Posterior vena cava (tissue), 2 donors: ENCODE measurements around the gene MAPK8IP3. TPM values are rescaled to one million over a fixed set of nuclear protein-coding genes. Genes with fewer than 3 reads are reported as not detected.

Experiments
- DNase-seq: peaks from one replicate; pipeline ENCODE4 v3.0.0-alpha.2; 2020; ENCODE audit warnings: low spot score
- intact Hi-C, 2 donors: fragments of 100-400 bp; cut with DNase I; formaldehyde crosslinking; loops; one replicate each; pipeline versions ENCODE4 v1.14.1 to v1.14.2; 2022 to 2023
- long read RNA-seq, 2 donors: library from polyadenylated mRNA; unstranded; transcript quantifications; one replicate each; pipeline ENCODE4 v2.0.0, GENCODE V29; 2020 to 2021
- total RNA-seq, 2 donors: library from RNA; stranded (reverse); fragmentation: NEBNext Ultra II Directional; extraction: Animal tissue kit (Norgen Biotek cat#: 25700); gene quantifications; one replicate each; pipeline ENCODE4 v1.2.1, GENCODE V29; 2021
- donor health status: DM: yes; HTN: yes; CAD: no.
- donor health status: DM: yes; HTN: yes; CAD: no.

Gene MAPK8IP3, protein sequence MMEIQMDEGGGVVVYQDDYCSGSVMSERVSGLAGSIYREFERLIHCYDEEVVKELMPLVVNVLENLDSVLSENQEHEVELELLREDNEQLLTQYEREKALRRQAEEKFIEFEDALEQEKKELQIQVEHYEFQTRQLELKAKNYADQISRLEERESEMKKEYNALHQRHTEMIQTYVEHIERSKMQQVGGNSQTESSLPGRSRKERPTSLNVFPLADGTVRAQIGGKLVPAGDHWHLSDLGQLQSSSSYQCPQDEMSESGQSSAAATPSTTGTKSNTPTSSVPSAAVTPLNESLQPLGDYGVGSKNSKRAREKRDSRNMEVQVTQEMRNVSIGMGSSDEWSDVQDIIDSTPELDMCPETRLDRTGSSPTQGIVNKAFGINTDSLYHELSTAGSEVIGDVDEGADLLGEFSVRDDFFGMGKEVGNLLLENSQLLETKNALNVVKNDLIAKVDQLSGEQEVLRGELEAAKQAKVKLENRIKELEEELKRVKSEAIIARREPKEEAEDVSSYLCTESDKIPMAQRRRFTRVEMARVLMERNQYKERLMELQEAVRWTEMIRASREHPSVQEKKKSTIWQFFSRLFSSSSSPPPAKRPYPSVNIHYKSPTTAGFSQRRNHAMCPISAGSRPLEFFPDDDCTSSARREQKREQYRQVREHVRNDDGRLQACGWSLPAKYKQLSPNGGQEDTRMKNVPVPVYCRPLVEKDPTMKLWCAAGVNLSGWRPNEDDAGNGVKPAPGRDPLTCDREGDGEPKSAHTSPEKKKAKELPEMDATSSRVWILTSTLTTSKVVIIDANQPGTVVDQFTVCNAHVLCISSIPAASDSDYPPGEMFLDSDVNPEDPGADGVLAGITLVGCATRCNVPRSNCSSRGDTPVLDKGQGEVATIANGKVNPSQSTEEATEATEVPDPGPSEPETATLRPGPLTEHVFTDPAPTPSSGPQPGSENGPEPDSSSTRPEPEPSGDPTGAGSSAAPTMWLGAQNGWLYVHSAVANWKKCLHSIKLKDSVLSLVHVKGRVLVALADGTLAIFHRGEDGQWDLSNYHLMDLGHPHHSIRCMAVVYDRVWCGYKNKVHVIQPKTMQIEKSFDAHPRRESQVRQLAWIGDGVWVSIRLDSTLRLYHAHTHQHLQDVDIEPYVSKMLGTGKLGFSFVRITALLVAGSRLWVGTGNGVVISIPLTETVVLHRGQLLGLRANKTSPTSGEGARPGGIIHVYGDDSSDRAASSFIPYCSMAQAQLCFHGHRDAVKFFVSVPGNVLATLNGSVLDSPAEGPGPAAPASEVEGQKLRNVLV (N-terminal part only)
- 10 to 100 TPM; 37.1 to 42.3 TPM for total RNA-seq
- long read RNA-seq, donor 1, partial matches to known transcripts = 10 of 12 reads
- long read RNA-seq, donor 1, other reads (novel, unspliced or antisense) = 0 of 12 reads
- long read RNA-seq, donor 2, partial matches to known transcripts = 10 of 18 reads
- long read RNA-seq, donor 2, other reads (novel, unspliced or antisense) = 7 of 18 reads

DNA sequence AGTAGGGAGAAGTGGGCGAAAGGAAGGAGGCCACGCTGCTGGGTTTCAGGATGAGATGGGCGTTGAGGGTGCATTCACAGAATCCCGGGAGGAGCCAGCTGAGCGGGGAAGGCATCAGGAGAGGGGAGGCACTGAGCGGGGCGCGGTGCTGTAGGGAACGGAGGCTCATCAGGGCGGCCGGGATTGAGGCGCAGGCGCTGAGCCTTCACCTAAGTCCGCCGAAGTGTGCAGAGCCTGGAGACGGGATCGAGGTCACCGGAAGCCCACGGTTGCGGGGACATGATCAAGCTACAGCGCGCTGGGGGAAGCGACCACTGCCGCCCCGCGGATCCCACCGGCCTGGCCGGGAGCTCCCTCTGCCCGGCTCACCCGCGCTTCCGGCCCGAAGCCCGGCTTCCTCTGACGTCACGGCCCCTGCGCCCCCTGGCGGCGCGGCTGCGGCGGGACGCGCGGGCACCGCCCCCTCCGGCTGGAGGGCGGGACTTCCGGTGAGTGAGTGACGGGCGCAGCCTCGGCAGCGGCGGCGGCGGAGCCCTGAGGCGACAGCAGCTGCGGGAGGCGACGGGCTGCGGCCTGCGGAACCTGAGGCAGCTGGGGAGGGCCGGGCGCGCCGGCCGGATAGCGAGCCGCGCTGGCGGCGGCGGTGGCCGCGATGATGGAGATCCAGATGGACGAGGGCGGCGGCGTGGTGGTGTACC is at the start of gene MAPK8IP3:
Gene MAPK8IP3 (plus strand): TSS at position 508 of the 698 bp plus-strand sequence. CDS start 145 bp downstream, at position 653.
- DNase-seq = peak; percentile 97
- intact Hi-C loops = no loop called here

DNA sequence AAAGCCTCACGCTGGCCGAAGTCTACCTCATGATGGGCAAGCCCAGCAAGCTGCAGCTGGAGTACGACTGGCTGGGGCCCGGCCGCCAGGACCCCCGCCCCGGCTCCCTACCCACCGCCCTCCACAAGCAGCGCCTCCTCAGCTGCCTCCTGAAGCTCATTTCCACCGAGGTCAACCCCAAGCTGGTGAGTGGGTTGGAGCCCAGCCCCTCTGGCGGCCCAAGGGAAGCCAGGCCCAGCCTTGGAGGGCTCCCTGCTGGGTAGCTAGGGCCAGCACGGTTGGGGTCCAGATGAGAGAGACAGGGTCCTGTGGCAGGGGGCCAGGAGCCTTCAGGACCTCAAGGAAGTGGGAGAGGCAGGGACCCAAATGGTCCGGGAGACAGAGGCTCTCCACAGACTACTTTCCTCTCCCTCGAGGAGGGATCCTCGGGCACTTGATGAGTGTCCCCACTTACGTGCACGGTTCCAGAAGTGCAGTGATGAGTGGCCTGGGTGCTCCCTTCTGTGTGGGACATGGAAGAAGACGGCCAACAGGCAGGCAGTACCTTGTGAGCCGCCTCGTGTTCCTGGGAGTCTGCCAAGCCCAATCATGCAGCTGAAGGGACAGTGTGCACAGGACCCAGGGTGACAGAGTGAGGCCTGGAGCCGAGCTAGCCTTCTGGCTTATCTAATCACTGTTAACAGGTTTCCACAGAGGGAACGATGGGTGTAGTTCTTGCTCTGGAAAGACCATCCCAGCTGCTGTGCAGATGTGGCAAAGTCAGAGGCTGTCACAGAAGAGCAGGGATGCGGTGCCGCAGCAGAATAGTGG is 49.0 kb upstream of the MAPK8IP3 start:
- intact Hi-C loops = no loop called here
- DNase-seq = no peak

DNA sequence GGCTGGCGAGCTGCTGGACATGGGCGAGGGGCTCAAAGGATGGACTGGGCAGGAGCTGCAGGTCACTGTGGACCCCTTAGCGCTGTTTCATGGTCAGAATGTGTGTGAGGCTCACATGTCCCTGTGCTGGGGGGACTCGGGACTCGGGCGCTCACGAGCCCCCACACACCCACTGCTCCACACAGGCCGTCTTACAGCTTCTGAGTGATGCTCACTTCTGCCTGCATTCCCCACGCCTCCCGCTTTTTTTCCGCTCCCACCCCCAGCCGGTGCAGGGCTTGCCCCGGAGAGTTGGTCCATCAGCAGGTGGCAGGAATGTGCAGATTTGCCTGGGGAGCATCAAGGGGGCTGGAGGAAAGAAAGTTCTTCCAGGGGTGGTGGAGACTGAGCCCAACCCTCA is 48.2 kb upstream of the MAPK8IP3 start:
- intact Hi-C loops = no loop called here
- DNase-seq = no peak

DNA sequence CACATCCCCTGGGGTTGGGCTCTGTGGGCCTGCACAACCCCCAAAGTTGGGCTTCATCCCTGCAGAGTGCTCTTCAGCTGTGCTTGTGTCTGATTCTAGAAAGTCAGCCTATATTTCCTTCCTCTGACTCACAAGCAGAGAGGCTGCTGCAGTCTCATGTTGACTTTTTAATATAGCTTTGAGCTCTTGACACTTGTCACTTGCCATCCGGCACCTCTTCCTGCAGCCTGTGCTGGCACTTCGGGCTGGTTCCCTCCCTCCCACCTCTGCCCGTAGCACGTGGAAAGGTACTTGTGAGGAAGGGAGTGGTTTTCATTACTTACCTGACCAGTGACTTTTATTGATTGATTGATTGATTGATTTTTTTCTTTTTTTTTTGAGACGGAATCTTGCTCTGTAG is 47.0 kb upstream of the MAPK8IP3 start:
- intact Hi-C loops = no loop called here
- DNase-seq = no peak

DNA sequence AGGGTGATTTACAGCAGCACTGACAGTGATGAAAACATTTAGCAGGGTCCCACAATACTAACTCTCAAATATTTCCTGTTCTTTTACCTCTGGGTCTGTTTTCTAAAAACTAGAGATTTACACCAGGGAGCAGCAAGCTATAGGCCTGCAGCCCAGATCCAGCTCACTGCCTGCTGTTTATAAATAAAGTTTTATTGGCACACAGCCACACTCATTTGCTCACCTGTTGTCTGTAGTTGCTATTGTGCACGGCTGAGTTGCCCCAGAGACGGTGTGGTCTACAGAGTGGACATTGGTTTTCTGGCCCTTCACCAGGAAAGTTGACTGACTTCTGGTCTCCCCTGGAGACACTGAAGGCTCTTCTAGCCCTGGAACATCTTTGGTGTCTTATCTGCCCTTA is 44.2 kb upstream of the MAPK8IP3 start:
- intact Hi-C loops = no loop called here
- no peak for DNase-seq

DNA sequence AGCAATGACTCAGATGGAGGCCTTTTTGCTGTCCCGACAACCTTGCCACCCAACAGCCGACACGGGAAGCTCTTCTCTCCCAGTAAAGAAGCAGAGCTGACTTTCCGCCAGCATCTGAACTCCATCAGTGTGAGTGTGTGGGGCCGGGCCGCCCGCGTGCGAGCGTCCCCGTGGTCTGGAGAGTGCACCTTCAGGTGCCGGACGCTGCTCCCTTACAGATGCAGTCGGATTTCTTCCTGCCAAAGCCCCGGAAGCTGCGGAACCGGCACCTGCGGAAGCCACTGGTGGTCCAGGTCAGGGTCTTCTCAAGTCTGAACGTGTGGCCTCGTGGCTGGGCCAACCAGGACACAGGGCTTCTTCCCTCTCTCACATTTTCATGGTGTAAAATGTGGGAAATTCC is 43.5 kb upstream of the MAPK8IP3 start:
- intact Hi-C loops = no loop called here
- DNase-seq = no peak

DNA sequence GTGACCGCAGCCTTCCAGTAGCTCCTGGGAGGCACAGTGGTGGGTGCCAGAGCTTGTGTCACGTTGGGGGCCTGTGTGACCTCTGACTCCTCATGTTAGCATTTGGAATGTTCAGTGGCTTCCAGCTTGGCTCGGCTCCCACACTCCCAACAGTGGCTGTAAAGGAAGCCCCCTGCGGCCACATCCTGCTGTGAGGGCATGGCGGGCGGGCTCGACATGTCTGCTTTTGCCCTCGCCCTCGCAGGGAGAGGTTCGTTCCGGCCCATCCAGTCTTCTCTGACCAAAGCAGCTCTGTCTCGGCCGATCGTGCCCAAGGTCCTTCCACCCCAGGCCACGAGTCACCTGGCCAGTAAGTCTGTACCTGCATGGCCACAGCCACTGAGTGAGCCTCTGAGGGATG is 40.2 kb upstream of the MAPK8IP3 start:
- no peak for DNase-seq
- intact Hi-C loops = no loop called here

DNA sequence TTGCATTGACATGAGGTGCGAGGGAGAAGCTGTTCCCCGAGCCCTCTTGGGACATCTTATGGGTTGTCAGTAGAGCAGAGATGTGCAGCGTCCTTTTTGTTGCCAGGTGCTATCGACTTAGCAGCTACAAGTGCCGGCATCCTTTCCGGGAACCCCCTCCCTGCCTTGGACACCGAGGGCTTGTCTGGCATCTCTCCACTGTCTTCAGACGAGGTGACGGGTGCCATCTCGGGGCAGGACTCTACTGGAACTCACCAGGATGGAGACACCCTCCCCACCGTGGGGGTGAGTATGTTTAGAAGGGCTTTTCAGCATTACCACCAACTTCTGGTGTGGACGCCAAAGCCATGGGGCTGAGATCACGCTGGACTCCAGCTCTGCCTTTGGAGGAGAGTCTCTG is 39.7 kb upstream of the MAPK8IP3 start:
- intact Hi-C loops = no loop called here
- DNase-seq = no peak

DNA sequence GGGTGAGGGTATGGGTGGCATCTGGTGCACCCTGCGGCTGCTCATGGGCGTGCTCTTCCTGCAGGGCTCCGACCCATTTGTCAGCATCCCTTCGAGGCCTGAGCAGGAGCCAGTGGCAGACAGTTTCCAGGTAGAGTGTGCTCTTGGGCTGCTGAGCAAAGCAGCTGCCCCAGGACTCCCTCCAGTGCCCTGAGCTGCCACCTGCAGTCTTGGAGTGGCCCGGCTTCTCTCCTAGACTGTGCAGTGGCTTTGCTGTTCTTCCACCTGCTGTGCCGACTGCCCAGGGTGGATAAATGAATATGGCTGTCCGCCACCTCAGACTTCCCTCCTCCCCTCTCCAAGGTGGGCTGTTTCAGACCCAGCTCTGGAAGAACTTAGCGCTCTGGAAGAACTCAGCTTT is 38.7 kb upstream of the MAPK8IP3 start:
- intact Hi-C loops = no loop called here
- DNase-seq = no peak

DNA sequence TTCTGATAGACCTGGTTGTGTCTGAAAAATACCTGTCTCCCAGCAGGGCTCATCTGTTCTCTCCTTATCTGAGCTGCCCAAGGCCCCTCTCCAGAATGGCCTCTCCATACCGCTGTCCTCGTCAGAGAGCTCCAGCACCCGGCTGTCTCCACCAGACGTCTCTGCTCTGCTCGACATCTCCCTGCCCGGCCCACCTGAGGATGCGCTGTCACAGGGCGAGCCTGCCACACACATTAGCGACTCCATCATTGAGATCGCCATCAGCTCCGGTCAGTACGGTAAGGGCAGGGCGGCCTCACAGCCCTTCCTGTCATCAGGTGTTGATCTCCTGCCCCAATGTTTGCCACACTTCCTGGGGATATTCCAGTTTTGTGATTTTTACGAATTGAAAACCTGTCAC is 38.1 kb upstream of the MAPK8IP3 start:
- intact Hi-C loops = no loop called here
- no peak for DNase-seq

DNA sequence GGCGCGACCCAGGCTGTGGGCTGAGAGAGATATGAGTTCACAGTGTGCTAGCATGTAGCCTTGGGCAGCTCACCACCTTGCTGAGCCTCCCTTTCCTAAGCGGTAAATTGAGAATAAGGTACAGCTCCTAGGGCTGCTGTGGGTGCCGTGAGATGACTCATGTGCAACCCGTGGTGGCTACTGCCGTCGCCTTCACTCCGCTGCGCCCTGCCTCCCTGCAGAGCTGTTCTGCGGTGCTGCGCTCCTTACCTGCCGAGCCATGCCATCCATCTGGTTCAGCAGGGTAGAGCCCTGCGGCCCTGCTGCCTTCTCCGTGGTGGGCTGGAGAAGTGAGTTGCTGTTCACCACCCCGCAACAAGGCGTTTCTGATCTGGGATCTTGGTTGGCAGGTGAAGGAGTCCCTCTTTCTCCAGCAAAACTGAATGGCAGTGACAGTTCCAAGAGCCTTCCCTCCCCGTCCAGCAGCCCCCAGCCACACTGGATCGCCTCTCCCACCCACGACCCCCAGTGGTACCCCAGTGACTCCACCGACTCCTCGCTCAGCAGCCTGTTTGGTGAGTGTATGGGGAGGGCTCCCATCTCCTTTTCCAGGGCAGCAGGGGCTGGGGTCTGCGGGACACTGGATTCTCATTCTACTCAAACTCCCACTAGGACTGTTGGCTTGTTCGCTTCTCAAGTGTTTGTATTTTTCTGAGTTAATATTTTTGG is 37.2 kb upstream of the MAPK8IP3 start:
- DNase-seq = no peak
- intact Hi-C loops = no loop called here

DNA sequence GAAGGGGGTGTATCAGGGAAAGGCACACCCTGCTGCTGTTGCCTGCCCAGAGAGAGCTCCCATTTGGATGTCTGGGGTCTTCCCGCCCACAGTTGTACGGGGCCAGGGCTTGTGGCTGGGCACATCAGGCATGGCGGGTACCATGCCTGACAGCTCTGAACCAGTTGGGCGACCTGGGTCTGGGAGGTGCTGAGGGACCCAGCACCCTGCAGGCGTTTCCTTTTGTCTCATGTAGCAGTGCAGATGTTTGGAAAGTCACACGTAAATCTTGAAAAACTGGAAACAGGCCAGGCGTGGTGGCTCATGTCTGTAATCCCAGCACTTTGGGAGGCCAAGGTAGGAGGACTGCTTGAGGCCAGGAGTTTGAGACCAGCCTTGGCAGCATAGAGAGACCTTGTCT is 36.3 kb upstream of the MAPK8IP3 start:
- no peak for DNase-seq
- intact Hi-C loops = no loop called here

DNA sequence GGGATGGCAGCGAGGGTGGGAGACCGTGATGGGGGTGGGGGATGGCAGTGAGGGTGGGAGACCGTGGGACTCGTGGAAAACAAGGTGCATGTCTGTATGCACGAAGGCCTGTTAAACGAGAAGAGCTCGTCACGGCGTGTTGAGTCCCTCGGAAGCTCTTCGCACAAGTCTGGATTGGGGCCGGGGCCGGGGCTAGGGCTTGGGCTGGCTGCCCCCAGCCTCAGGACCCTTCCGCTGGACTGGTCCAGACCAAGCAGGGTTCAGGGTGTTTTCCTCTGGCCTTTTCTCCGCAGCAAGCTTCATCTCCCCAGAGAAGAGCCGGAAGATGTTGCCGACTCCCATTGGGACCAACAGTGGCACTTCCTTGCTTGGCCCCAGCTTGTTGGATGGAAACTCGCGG is 35.6 kb upstream of the MAPK8IP3 start:
- intact Hi-C loops = no loop called here
- no peak for DNase-seq

DNA sequence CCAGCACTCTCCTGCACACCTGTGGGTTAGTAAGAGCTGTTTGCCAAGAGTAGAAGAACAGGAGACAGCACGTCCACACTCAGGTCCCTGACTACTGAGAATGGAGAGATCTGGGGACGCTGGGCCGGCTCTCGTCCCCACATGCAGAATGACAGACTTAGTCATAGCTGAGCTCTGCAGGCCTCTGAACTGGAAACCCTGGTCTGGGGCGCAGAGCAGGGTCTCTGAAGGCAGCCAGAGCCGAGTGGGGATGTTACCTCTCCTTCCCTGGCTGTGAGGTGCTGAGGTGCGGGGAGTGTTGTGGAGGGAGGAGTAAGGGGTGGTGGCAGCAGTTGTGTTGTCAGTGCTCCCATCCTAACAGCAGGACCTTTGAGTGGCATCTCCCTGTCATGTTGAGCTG is 35.1 kb upstream of the MAPK8IP3 start:
- intact Hi-C loops = no loop called here
- DNase-seq = no peak

DNA sequence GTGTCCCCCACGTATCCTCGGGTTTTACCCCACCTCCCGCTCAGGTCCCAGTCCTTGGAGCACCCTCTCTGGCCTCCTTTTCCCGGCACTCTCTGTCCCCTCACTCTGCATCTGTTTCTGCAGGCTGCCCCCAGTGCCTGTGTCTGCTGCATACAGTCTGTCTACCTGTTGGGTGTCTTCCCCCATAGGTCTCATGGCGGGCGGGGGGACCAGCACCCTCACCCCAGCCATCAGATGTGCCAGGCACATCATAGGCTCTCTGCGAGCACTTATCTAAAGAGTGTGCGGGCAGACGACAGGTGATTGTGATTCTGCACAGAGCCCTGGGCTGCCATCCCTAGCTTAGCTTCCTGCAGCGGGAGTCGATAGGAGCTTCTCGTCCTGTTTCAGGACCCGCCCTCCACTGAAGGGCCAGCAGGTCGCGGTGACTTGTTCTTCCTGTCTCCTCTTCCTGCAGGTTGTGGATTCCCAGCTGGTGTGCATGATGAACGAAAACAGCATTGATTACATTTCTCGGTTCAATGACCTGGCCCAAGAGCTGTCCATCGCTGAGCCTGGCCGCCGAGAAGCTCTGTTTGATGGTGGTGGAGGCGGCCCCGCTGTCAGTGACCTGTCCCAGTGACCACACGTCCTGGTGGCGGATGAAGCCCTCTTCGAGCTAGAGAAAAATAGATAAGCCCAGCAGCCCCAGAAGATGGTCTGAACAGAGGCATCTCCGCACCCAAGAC is 32.4 kb upstream of the MAPK8IP3 start:
- intact Hi-C loops = no loop called here

DNA sequence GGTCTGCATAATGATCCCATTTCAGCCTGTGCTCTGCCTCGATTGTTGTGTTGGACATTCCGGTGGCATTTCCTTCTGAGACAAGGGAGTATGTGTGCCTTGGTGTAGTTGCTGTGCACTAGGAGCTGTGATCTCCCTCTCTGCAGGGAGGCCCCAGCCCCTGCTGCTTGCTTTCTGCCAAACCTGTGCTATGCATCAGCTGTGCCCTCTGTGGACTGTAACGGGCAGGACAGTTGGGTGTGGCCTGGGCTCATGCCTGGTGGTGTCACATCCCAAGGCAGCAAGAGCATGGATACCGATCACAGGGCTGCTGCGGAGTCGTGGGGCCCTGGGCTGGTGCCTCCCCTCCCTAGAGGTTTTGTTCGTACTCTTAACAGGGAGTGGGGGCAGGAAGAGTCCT is 31.7 kb upstream of the MAPK8IP3 start:
- DNase-seq = no peak
- intact Hi-C loops = no loop called here

More for the DNA sequence above, 32.4 kb upstream of the MAPK8IP3 start:
- no peak for DNase-seq
